Nephron (organoid): Measurements from ENCODE around the gene TFR2.

Experiments used
- H3K27ac Mint-ChIP-seq, 3 experiments: 2 replicates each; pipeline ENCODE4 v1.8.0; 2020; ENCODE audit warnings: mixed read lengths in 3 of 3, mild to moderate bottlenecking in 2 of 3, moderate library complexity in 1 of 3
- H3K27me3 Mint-ChIP-seq: 2 replicates; pipeline ENCODE4 v1.8.0; 2021; ENCODE audit warnings: low read depth, mild to moderate bottlenecking, moderate library complexity, mixed read lengths
- H3K36me3 Mint-ChIP-seq: 2 replicates; pipeline ENCODE4 v1.8.0; 2020; ENCODE audit warnings: low read depth, mixed read lengths
- H3K4me1 Mint-ChIP-seq: 2 replicates; pipeline ENCODE4 v1.8.0; 2020; ENCODE audit warnings: mixed read lengths
- H3K4me3 Mint-ChIP-seq, 3 experiments: 2 replicates each; pipeline ENCODE4 v1.8.0; 2020; ENCODE audit warnings: mild to moderate bottlenecking in 3 of 3, mixed read lengths in 3 of 3, moderate library complexity in 2 of 3
- H3K9me3 Mint-ChIP-seq: 2 replicates; pipeline ENCODE4 v1.8.0; 2020; ENCODE audit warnings: mixed read lengths
- TF ChIP-seq, protein P1 (sequence below), 3 experiments: fragments of 200-600 bp; sonication (generic); IDR thresholded peaks; one replicate each; pipeline ENCODE4 v1.5.0; 2021; ENCODE audit warnings: antibody characterized with exemption in 3 of 3; ENCODE audit not compliant: unreplicated experiment in 3 of 3

TFR2 gene

GRCh38 chr7:100642534-100642907 is 1.2 kb upstream of the TFR2 start:
- Mint-ChIP-seq H3K36me3 (no peaks in the 10 kb centered on the region), H3K9me3 (no peaks in the 10 kb centered on the region), H3K27me3 (peaks cover 20% of the 10 kb centered on the region), H3K4me1 (no peaks in the 10 kb centered on the region), H3K27ac (no peak overlapping the region), H3K4me3 (no peak overlapping the region)
- TF ChIP-seq, protein P1, sequence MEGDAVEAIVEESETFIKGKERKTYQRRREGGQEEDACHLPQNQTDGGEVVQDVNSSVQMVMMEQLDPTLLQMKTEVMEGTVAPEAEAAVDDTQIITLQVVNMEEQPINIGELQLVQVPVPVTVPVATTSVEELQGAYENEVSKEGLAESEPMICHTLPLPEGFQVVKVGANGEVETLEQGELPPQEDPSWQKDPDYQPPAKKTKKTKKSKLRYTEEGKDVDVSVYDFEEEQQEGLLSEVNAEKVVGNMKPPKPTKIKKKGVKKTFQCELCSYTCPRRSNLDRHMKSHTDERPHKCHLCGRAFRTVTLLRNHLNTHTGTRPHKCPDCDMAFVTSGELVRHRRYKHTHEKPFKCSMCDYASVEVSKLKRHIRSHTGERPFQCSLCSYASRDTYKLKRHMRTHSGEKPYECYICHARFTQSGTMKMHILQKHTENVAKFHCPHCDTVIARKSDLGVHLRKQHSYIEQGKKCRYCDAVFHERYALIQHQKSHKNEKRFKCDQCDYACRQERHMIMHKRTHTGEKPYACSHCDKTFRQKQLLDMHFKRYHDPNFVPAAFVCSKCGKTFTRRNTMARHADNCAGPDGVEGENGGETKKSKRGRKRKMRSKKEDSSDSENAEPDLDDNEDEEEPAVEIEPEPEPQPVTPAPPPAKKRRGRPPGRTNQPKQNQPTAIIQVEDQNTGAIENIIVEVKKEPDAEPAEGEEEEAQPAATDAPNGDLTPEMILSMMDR (IDR thresholded peaks at IDR 0.05; ENCODE audit: unreplicated experiment in 3 of 3) = no peak

- H3K9me3 Mint-ChIP-seq = no peaks in the 10 kb centered on the region
- H3K4me3 Mint-ChIP-seq = no peak overlapping the region
- peaks cover 20% of the 10 kb centered on the region for H3K27me3 Mint-ChIP-seq
- TF ChIP-seq, protein P1 (IDR thresholded peaks at IDR 0.05; ENCODE audit: unreplicated experiment in 3 of 3) = no peak
- no peak overlapping the region for H3K27ac Mint-ChIP-seq
- H3K4me1 Mint-ChIP-seq = no peaks in the 10 kb centered on the region
- no peaks in the 10 kb centered on the region for H3K36me3 Mint-ChIP-seq
Observed at GRCh38 chr7:100641860-100642533, 645 bp upstream of the TFR2 start.

GRCh38 chr7:100640517-100641440 is 573 bp downstream of the TFR2 start:
- no peaks in the 10 kb centered on the region for H3K36me3 Mint-ChIP-seq
- no peak overlapping the region for H3K27ac Mint-ChIP-seq
- TF ChIP-seq, protein P1 (IDR thresholded peaks at IDR 0.05; ENCODE audit: unreplicated experiment in 3 of 3) = no peak
- peaks cover 25% of the 10 kb centered on the region for H3K27me3 Mint-ChIP-seq
- H3K9me3 Mint-ChIP-seq = no peaks in the 10 kb centered on the region
- no peaks in the 10 kb centered on the region for H3K4me1 Mint-ChIP-seq
- H3K4me3 Mint-ChIP-seq = no peak overlapping the region

- Mint-ChIP-seq H3K27ac (no peak overlapping the region), H3K9me3 (no peaks in the 10 kb centered on the region)
- TF ChIP-seq, protein P1 (IDR thresholded peaks at IDR 0.05; ENCODE audit: unreplicated experiment in 3 of 3) = no peak
Observed at GRCh38 chr7:100639995-100640516, 1.3 kb downstream of the TFR2 start.

GRCh38 chr7:100632951-100633717 is 8.2 kb downstream of the TFR2 start:
- Mint-ChIP-seq H3K9me3 (no peaks in the 10 kb centered on the region), H3K36me3 (no peaks in the 10 kb centered on the region), H3K27ac (no peak overlapping the region), H3K4me1 (peaks cover 5% of the 10 kb centered on the region), H3K27me3 (peaks cover 57% of the 10 kb centered on the region), H3K4me3 (peak overlapping the region; percentile 76 to 79 (median 78))
- TF ChIP-seq, protein P1 (IDR thresholded peaks at IDR 0.05; ENCODE audit: unreplicated experiment in 3 of 3) = peak; percentile 28 to 35 (median 29)

More at GRCh38 chr7:100639995-100640516, 1.3 kb downstream of the TFR2 start:
- H3K27me3 Mint-ChIP-seq = peaks cover 23% of the 10 kb centered on the region
- H3K4me3 Mint-ChIP-seq = no peak overlapping the region
- no peaks in the 10 kb centered on the region for H3K4me1 Mint-ChIP-seq
- H3K36me3 Mint-ChIP-seq = no peaks in the 10 kb centered on the region
